H1 (cell line): ENCODE measurements around the gene TSEN34. TPM values are rescaled to one million over a fixed set of nuclear protein-coding genes. Genes with fewer than 3 reads are reported as not detected.

Source experiments
- CTCF ChIA-PET: fragments of 300-600 bp; sonication (Branson Sonifier 250); formaldehyde crosslinking; loops from one replicate; lab custom pipeline; 2021; ENCODE audit not compliant: partially characterized antibody; lab: Charles Lee
- POLR2A ChIA-PET: fragments of 300-600 bp; sonication (Branson Sonifier 250); formaldehyde crosslinking; loops from one replicate; lab custom pipeline; 2021; ENCODE audit warnings: inconsistent platforms; ENCODE audit not compliant: partially characterized antibody; lab: Charles Lee
- DNase-seq, 2 experiments: peaks; one replicate each; pipeline versions ENCODE4 v3.0.0 to v3.0.0-alpha.2; 2010 to 2022; ENCODE audit warnings: low spot score in 2 of 2, low read depth in 1 of 2, mixed read lengths in 1 of 2
- FAIRE-seq: peaks from 2 replicates; lab custom pipeline; 2011; peaks lifted over from hg19 to GRCh38; lab: Jason Lieb, UNC
- H2AFZ ChIP-seq: 2 replicates; pipeline ENCODE4 v1.8.1; 2012; ENCODE audit warnings: low read length, inconsistent platforms
- H2AK5ac ChIP-seq: 2 replicates; pipeline ENCODE4 v1.6.1; 2013; ENCODE audit warnings: low read depth, low read length
- H2BK120ac ChIP-seq: replicated peaks from 2 replicates; pipeline ENCODE3; 2013; ENCODE audit warnings: low read depth, low read length, inconsistent platforms
- H2BK12ac ChIP-seq: 2 replicates; pipeline ENCODE4 v1.6.1; 2013; ENCODE audit warnings: low read depth, low read length
- H2BK15ac ChIP-seq: 2 replicates; pipeline ENCODE4 v1.6.1; 2013; ENCODE audit warnings: low read length
- H2BK20ac ChIP-seq: 2 replicates; pipeline ENCODE4 v1.6.1; 2013; ENCODE audit warnings: low read length
- H2BK5ac ChIP-seq: 2 replicates; pipeline ENCODE4 v1.6.1; 2013; ENCODE audit warnings: low read depth, low read length
- H3K14ac ChIP-seq: 2 replicates; pipeline ENCODE4 v1.6.1; 2013; ENCODE audit warnings: inconsistent platforms; ENCODE audit not compliant: insufficient read length
- H3K18ac ChIP-seq: 2 replicates; pipeline ENCODE4 v1.6.1; 2013; ENCODE audit warnings: low read length; ENCODE audit errors: extremely low read depth
- H3K23ac ChIP-seq: 2 replicates; pipeline ENCODE4 v1.6.1; 2013; ENCODE audit warnings: inconsistent platforms; ENCODE audit not compliant: insufficient read length
- H3K23me2 ChIP-seq: 2 replicates; pipeline ENCODE4 v1.6.1; 2013; ENCODE audit warnings: low read depth, low read length
- H3K27ac ChIP-seq: 2 replicates; pipeline ENCODE4 v1.6.1; 2011; ENCODE audit warnings: low read depth, low read length, inconsistent platforms
- H3K27me3 ChIP-seq, 4 experiments: replicated peaks in 1 of 4; 1 replicate in 1 of 4; 2 replicates in 3 of 4; pipeline versions ENCODE4 v1.6.1 to v1.8.1; 2011 to 2013; ENCODE audit warnings: low read length in 3 of 4, mild to moderate bottlenecking in 3 of 4, inconsistent platforms in 2 of 4, mixed read lengths in 2 of 4, moderate library complexity in 1 of 4; ENCODE audit not compliant: control insufficient read depth in 3 of 4, insufficient read depth in 3 of 4; ENCODE audit errors: extremely low read depth in 1 of 4
- H3K36me3 ChIP-seq, 4 experiments: 2 replicates each; pipeline versions ENCODE4 v1.6.1 to v1.8.1; 2011 to 2013; ENCODE audit warnings: mild to moderate bottlenecking in 4 of 4, low read length in 3 of 4, moderate library complexity in 2 of 4, control low read depth in 1 of 4, inconsistent platforms in 1 of 4; ENCODE audit not compliant: insufficient read depth in 4 of 4, control insufficient read depth in 2 of 4
- H3K4ac ChIP-seq: replicated peaks from 2 replicates; pipeline ENCODE3; 2013; ENCODE audit warnings: low read length, low read depth, mixed read lengths, inconsistent platforms; ENCODE audit not compliant: insufficient read length
- H3K4me1 ChIP-seq, 4 experiments: replicated peaks in 1 of 4; 1 replicate in 1 of 4; 2 replicates in 3 of 4; pipeline versions ENCODE4 v1.6.1 to v1.8.1; 2011 to 2013; ENCODE audit warnings: low read length in 3 of 4, inconsistent platforms in 2 of 4, mixed read lengths in 1 of 4; ENCODE audit not compliant: insufficient read depth in 4 of 4, control insufficient read depth in 3 of 4
- H3K4me2 ChIP-seq, 2 experiments: 2 replicates each; pipeline versions ENCODE4 v1.6.1 to v1.8.1; 2011 to 2013; ENCODE audit warnings: low read depth in 2 of 2, low read length in 2 of 2, control low read depth in 1 of 2, inconsistent platforms in 1 of 2, mild to moderate bottlenecking in 1 of 2; ENCODE audit not compliant: insufficient read depth in 1 of 2
- H3K4me3 ChIP-seq, 4 experiments: fragments of 200-600, 300-600 bp in 1 of 4; sonication (generic), shearing (Covaris generic), sonication (Bioruptor Twin) in 1 of 4; 2 replicates each; pipeline versions ENCODE4 v1.5.1 to v1.8.1; 2011 to 2016; ENCODE audit warnings: low read length in 4 of 4, low read depth in 3 of 4, control low read depth in 2 of 4, inconsistent platforms in 2 of 4, mild to moderate bottlenecking in 2 of 4, mixed read lengths in 1 of 4, moderate library complexity in 1 of 4; ENCODE audit not compliant: insufficient read depth in 2 of 4; ENCODE audit errors: extremely low read depth in 1 of 4
- H3K56ac ChIP-seq: replicated peaks from 2 replicates; pipeline ENCODE3; 2013; ENCODE audit warnings: low read depth, mild to moderate bottlenecking, mixed read lengths, low read length, inconsistent platforms; ENCODE audit not compliant: insufficient read length
- H3K79me1 ChIP-seq: 2 replicates; pipeline ENCODE4 v1.6.1; 2013; ENCODE audit warnings: low read depth, low read length, control low read depth
- H3K79me2 ChIP-seq, 2 experiments: 2 replicates each; pipeline versions ENCODE4 v1.6.1 to v1.8.1; 2012 to 2013; ENCODE audit warnings: low read length in 2 of 2, mild to moderate bottlenecking in 2 of 2, inconsistent platforms in 1 of 2; ENCODE audit not compliant: insufficient read depth in 2 of 2, control insufficient read depth in 1 of 2
- H3K9ac ChIP-seq, 4 experiments: replicated peaks in 1 of 4; 1 replicate in 1 of 4; 2 replicates in 3 of 4; pipeline versions ENCODE4 v1.6.1 to v1.8.1; 2011 to 2013; ENCODE audit warnings: low read depth in 3 of 4, low read length in 3 of 4, control low read depth in 2 of 4, mild to moderate bottlenecking in 2 of 4, moderate library complexity in 2 of 4, inconsistent platforms in 1 of 4; ENCODE audit errors: extremely low read depth in 1 of 4
- H3K9me3 ChIP-seq, 2 experiments: 2 replicates each; pipeline versions ENCODE4 v1.6.1 to v1.8.1; 2012 to 2013; ENCODE audit warnings: mild to moderate bottlenecking in 2 of 2, moderate library complexity in 2 of 2, control low read depth in 1 of 2, inconsistent platforms in 1 of 2, low read depth in 1 of 2, low read length in 1 of 2, mixed read lengths in 1 of 2; ENCODE audit not compliant: insufficient read depth in 2 of 2
- H4K20me1 ChIP-seq, 2 experiments: replicated peaks in 1 of 2; 2 replicates each; pipeline versions ENCODE3 to v1.8.1; 2011 to 2013; ENCODE audit warnings: inconsistent platforms in 2 of 2, low read length in 2 of 2, mild to moderate bottlenecking in 1 of 2; ENCODE audit not compliant: insufficient read depth in 2 of 2, control insufficient read depth in 1 of 2
- H4K5ac ChIP-seq: 2 replicates; pipeline ENCODE4 v1.6.1; 2013; ENCODE audit warnings: low read length, low read depth, mixed read lengths, inconsistent platforms; ENCODE audit not compliant: insufficient read length
- H4K8ac ChIP-seq: 2 replicates; pipeline ENCODE4 v1.8.0; 2013; ENCODE audit warnings: mild to moderate bottlenecking, moderate library complexity, low read length, inconsistent platforms; ENCODE audit not compliant: insufficient read depth; ENCODE audit errors: extremely low read depth
- H4K91ac ChIP-seq: replicated peaks from 2 replicates; pipeline ENCODE3; 2013; ENCODE audit warnings: low read length, mixed read lengths, inconsistent platforms; ENCODE audit not compliant: insufficient read length
- BACH1 ChIP-seq: IDR thresholded peaks from 2 replicates; pipeline ENCODE4 v1.6.1; 2012; ENCODE audit warnings: low read length, improper control_type of control experiment
- KDM5A ChIP-seq: fragments of 200-600 bp; IDR thresholded peaks from 2 replicates; pipeline ENCODE4 v1.7.1; 2012; ENCODE audit warnings: mild to moderate bottlenecking, low read length, inconsistent platforms, mixed read lengths
- SP2 ChIP-seq: IDR thresholded peaks from 2 replicates; pipeline ENCODE4 v1.6.1; 2012; ENCODE audit warnings: mild to moderate bottlenecking, low read length, inconsistent platforms
- SUZ12 ChIP-seq: fragments of 200-600 bp; sonication (generic); IDR thresholded peaks from 2 replicates; pipeline ENCODE4 v1.6.1; 2012; ENCODE audit warnings: mild to moderate bottlenecking, inconsistent platforms, low read length, moderate library complexity, mixed read lengths
- TAF7 ChIP-seq: optimal IDR thresholded peaks from 2 replicates; pipeline ENCODE3; 2011; ENCODE audit warnings: low read depth, mild to moderate bottlenecking, inconsistent platforms, low read length, moderate library complexity, borderline replicate concordance
- WGBS, 2 experiments: shearing (Covaris generic) in 1 of 2; methylation state at CpG; one replicate each; pipeline versions ENCODE4 v1.1.6 to v1.1.7; 2013 to 2015; ENCODE audit warnings: low lambda C conversion rate in 2 of 2, mixed read lengths in 2 of 2, inconsistent platforms in 1 of 2, low coverage in 1 of 2, missing lambda C conversion rate in 1 of 2; ENCODE audit not compliant: insufficient replicate concordance in 2 of 2, insufficient coverage in 1 of 2, insufficient read length in 1 of 2; ENCODE audit errors: extremely low coverage in 1 of 2, missing lambda C conversion rate in 1 of 2; 5-methylcytosine and 5-hydroxymethylcytosine counted together
- polyA plus RNA-seq, 7 experiments: library from polyadenylated mRNA; depleted of rRNA in 3 of 7; stranded (reverse) in 5 of 7; unstranded in 2 of 7; fragments of >200 nt in 5 of 7; fragments of 200-250 nt in 2 of 7; gene quantifications; 1 replicate in 5 of 7; 2 replicates in 1 of 7; 4 replicates in 1 of 7; pipeline versions ENCODE4 v1.2.1 to v1.2.3, GENCODE V29; 2011 to 2013; ENCODE audit warnings: missing spikeins in 2 of 7, mixed read lengths in 2 of 7
- total RNA-seq: library from RNA; stranded (reverse); fragmentation: NEBNext Ultra II Directional; extraction: Animal tissue kit (Norgen Biotek cat#: 25700); gene quantifications from 2 replicates; pipeline ENCODE4 v1.2.1, GENCODE V29; 2021

Gene TSEN34
- total and polyA plus RNA-seq, 2 of the 8 experiments (the other 6 are each of a cell fraction or from before 2014, with no cell fraction given): 22.5 to 52.3 TPM

- 88% methylated on average over 7 of the region's 7 CpGs; no CpG with 5 or more reads in 1 of the 2 experiments for WGBS, 2 experiments
- Histone ChIP-seq H2BK15ac (no peak overlapping the region), H4K20me1 (no peaks in the 10 kb centered on the region), H3K79me1 (no peaks in the 10 kb centered on the region), H2AK5ac (no peak overlapping the region), H3K23ac (no peak overlapping the region), H3K27me3 (peaks cover 0 to 7% (median 2%) of the 10 kb centered on the region in 4 experiments; a peak in 3 of 7 replicates), H2BK120ac (no peak overlapping the region), H4K5ac (no peak overlapping the region), H4K91ac (no peak overlapping the region), H3K36me3 (no peaks in the 10 kb centered on the region), H3K4me3 (no peak overlapping the region), H2AFZ (no peak overlapping the region), H3K79me2 (no peaks in the 10 kb centered on the region), H3K9me3 (peaks cover 4 to 6% of the 10 kb centered on the region in 2 experiments; a peak in 2 of 4 replicates), H3K18ac (no peak overlapping the region), H3K14ac (no peak overlapping the region), H3K27ac (no peak overlapping the region), H4K8ac (no peak overlapping the region), H3K4me1 (no peaks in the 10 kb centered on the region), H3K4me2 (no peak overlapping the region), H3K23me2 (no peaks in the 10 kb centered on the region), H3K56ac (no peak overlapping the region), H2BK12ac (no peak overlapping the region), H2BK5ac (no peak overlapping the region), H3K9ac (no peak overlapping the region), H3K4ac (no peak overlapping the region), H2BK20ac (no peak overlapping the region)
- FAIRE-seq (no peak), DNase-seq (no peak)
- CTCF ChIA-PET: no interaction called here
- no peak for TF ChIP-seq SUZ12
- TF ChIP-seq SP2: no peak
- no peak for TF ChIP-seq BACH1
- TF ChIP-seq KDM5A: no peak
- TF ChIP-seq TAF7: no peak
- POLR2A ChIA-PET: interaction anchor here (6.4 kb wide), 1 partner anchor 22 kb away, joined by 73 read pairs; no protein-coding TSS in a partner anchor
Measured at GRCh38 chr19:54230031-54230430, 38.9 kb downstream of the TSEN34 start.
